Activated T-helper 17 cell treated with anti-CD3 and anti-CD28 coated beads, Interleukin-2, amount 50 U/mL, for 72 hours (primary cell): ENCODE results near the gene ABCB8. TPM values are rescaled to one million over a fixed set of nuclear protein-coding genes. Genes with fewer than 3 reads are reported as not detected.
"Not testable (repeated sequence)": the region's sequence is repeated elsewhere in the genome, so short reads cannot be mapped to it uniquely, and the experiment has no call there.

Source experiments
- ATAC-seq: fragments of 150-1000 bp; cut with Tn5 transposase; replicated peaks from 2 replicates; pipeline ENCODE4 v1.10.0; 2021; ENCODE audit warnings: mild to moderate bottlenecking, moderate library complexity
- H3K27ac Mint-ChIP-seq: one replicate; pipeline ENCODE4 v1.8.0; 2022; ENCODE audit warnings: mixed read lengths
- H3K27me3 Mint-ChIP-seq: one replicate; pipeline ENCODE4 v1.8.0; 2022; ENCODE audit warnings: mixed read lengths
- H3K36me3 Mint-ChIP-seq: one replicate; pipeline ENCODE4 v1.8.0; 2022; ENCODE audit warnings: low read depth, mild to moderate bottlenecking, mixed read lengths
- H3K4me1 Mint-ChIP-seq: one replicate; pipeline ENCODE4 v1.8.0; 2022; ENCODE audit warnings: mixed read lengths
- H3K4me3 Mint-ChIP-seq: one replicate; pipeline ENCODE4 v1.8.0; 2022; ENCODE audit warnings: mild to moderate bottlenecking, mixed read lengths
- H3K9me3 Mint-ChIP-seq: one replicate; pipeline ENCODE4 v1.8.0; 2022; ENCODE audit warnings: mixed read lengths
- total RNA-seq, 2 donors: library from RNA; stranded (reverse); gene quantifications; one replicate each; pipeline ENCODE4 v1.2.3, GENCODE V29; 2022

ABCB8 gene
- total RNA-seq, 2 donors from 2014 or later = 36.4 to 52.0 TPM

- H3K27me3 Mint-ChIP-seq = peaks cover 4% of the 10 kb centered on the region
- H3K9me3 Mint-ChIP-seq = peaks cover 3% of the 10 kb centered on the region
- ATAC-seq = peak; percentile 30
- H3K27ac Mint-ChIP-seq = peak overlapping the region; percentile 96
- peaks cover 60% of the 10 kb centered on the region for H3K4me1 Mint-ChIP-seq
- peaks cover 33% of the 10 kb centered on the region for H3K36me3 Mint-ChIP-seq
- peak overlapping the region; percentile 89 for H3K4me3 Mint-ChIP-seq
Measured at GRCh38 chr7:151014950-151015349, 13.3 kb upstream of the ABCB8 start.

GRCh38 chr7:151015967-151016366 lies 12.3 kb upstream of the ABCB8 start:
- Mint-ChIP-seq H3K36me3 (peaks cover 33% of the 10 kb centered on the region), H3K27me3 (peaks cover 4% of the 10 kb centered on the region), H3K4me3 (peak overlapping the region; percentile 89), H3K4me1 (peaks cover 53% of the 10 kb centered on the region), H3K9me3 (peaks cover 3% of the 10 kb centered on the region), H3K27ac (peak overlapping the region; percentile 96)
- ATAC-seq = no peak

- peak overlapping the region; percentile 86 for H3K4me3 Mint-ChIP-seq
- peaks cover 50% of the 10 kb centered on the region for H3K4me1 Mint-ChIP-seq
Measured at GRCh38 chr7:151016505-151016904, 11.7 kb upstream of the ABCB8 start.

GRCh38 chr7:151016942-151017341 lies 11.3 kb upstream of the ABCB8 start:
- peaks cover 47% of the 10 kb centered on the region for H3K4me1 Mint-ChIP-seq
- ATAC-seq = no peak
- peaks cover 3% of the 10 kb centered on the region for H3K9me3 Mint-ChIP-seq
- H3K4me3 Mint-ChIP-seq = peak overlapping the region; percentile 86
- peak overlapping the region; percentile 85 for H3K27ac Mint-ChIP-seq
- peaks cover 33% of the 10 kb centered on the region for H3K36me3 Mint-ChIP-seq
- peaks cover 4% of the 10 kb centered on the region for H3K27me3 Mint-ChIP-seq

More at GRCh38 chr7:151016505-151016904, 11.7 kb upstream of the ABCB8 start:
- no peak for ATAC-seq
- peaks cover 4% of the 10 kb centered on the region for H3K27me3 Mint-ChIP-seq
- H3K9me3 Mint-ChIP-seq = peaks cover 3% of the 10 kb centered on the region
- H3K36me3 Mint-ChIP-seq = peaks cover 33% of the 10 kb centered on the region
- peak overlapping the region; percentile 28 for H3K27ac Mint-ChIP-seq

- Mint-ChIP-seq H3K27ac (peak overlapping the region; percentile 85), H3K9me3 (peaks cover 2% of the 10 kb centered on the region), H3K36me3 (peaks cover 31% of the 10 kb centered on the region), H3K4me1 (peaks cover 42% of the 10 kb centered on the region), H3K4me3 (peak overlapping the region; percentile 86), H3K27me3 (peaks cover 4% of the 10 kb centered on the region)
- no peak for ATAC-seq
Measured at GRCh38 chr7:151017370-151017952, 10.8 kb upstream of the ABCB8 start.

GRCh38 chr7:151017953-151018420 lies 10.3 kb upstream of the ABCB8 start:
- Mint-ChIP-seq H3K27ac (peak overlapping the region; percentile 85), H3K4me1 (peaks cover 37% of the 10 kb centered on the region), H3K36me3 (peaks cover 28% of the 10 kb centered on the region), H3K4me3 (peak overlapping the region; percentile 86), H3K27me3 (peaks cover 4% of the 10 kb centered on the region), H3K9me3 (no peaks in the 10 kb centered on the region)
- ATAC-seq = peak; percentile 72

GRCh38 chr7:151018421-151019129 lies 9.7 kb upstream of the ABCB8 start:
- Mint-ChIP-seq H3K4me1 (peaks cover 37% of the 10 kb centered on the region), H3K27ac (peak overlapping the region; percentile 85), H3K27me3 (peaks cover 4% of the 10 kb centered on the region), H3K36me3 (peaks cover 28% of the 10 kb centered on the region), H3K4me3 (peak overlapping the region; percentile 86), H3K9me3 (no peaks in the 10 kb centered on the region)
- peak; percentile 34 for ATAC-seq

- peaks cover 26% of the 10 kb centered on the region for H3K36me3 Mint-ChIP-seq
- peak overlapping the region; percentile 86 for H3K4me3 Mint-ChIP-seq
- peaks cover 36% of the 10 kb centered on the region for H3K4me1 Mint-ChIP-seq
- ATAC-seq = no peak
- peaks cover 4% of the 10 kb centered on the region for H3K27me3 Mint-ChIP-seq
- H3K9me3 Mint-ChIP-seq = no peaks in the 10 kb centered on the region
- H3K27ac Mint-ChIP-seq = peak overlapping the region; percentile 84
Measured at GRCh38 chr7:151019130-151019447, 9.2 kb upstream of the ABCB8 start.

GRCh38 chr7:151020231-151020630 lies 8.0 kb upstream of the ABCB8 start:
- H3K4me1 Mint-ChIP-seq = peaks cover 27% of the 10 kb centered on the region
- peaks cover 17% of the 10 kb centered on the region for H3K36me3 Mint-ChIP-seq
- H3K27me3 Mint-ChIP-seq = peaks cover 4% of the 10 kb centered on the region
- H3K27ac Mint-ChIP-seq = no peak overlapping the region
- ATAC-seq = no peak
- H3K4me3 Mint-ChIP-seq = peak overlapping the region; percentile 28
- no peaks in the 10 kb centered on the region for H3K9me3 Mint-ChIP-seq

- Mint-ChIP-seq H3K4me3 (no peak overlapping the region), H3K4me1 (peaks cover 11% of the 10 kb centered on the region), H3K36me3 (peaks cover 8% of the 10 kb centered on the region), H3K27ac (peak overlapping the region; percentile 77), H3K27me3 (peaks cover 4% of the 10 kb centered on the region), H3K9me3 (no peaks in the 10 kb centered on the region)
- ATAC-seq = no peak
Measured at GRCh38 chr7:151023232-151023631, 5.0 kb upstream of the ABCB8 start.

- ATAC-seq = no peak
- H3K36me3 Mint-ChIP-seq = peaks cover 7% of the 10 kb centered on the region
- peaks cover 4% of the 10 kb centered on the region for H3K4me1 Mint-ChIP-seq
- no peak within 1 kb of the TSS for H3K4me3 Mint-ChIP-seq
- H3K9me3 Mint-ChIP-seq = no peaks in the 10 kb centered on the region
- peaks cover under 1% of the 10 kb centered on the region for H3K27me3 Mint-ChIP-seq
- H3K27ac Mint-ChIP-seq = peak within 1 kb of the TSS; percentile 21
Measured at GRCh38 chr7:151024435-151025056, 3.7 kb upstream of the ABCB8 start, which contains the start of gene ATG9B. TSS of gene ATG9B (minus strand) at chr7:151024494. CDS start at chr7:151024423, 71 bp downstream.

- no peak for ATAC-seq
- H3K36me3 Mint-ChIP-seq = peaks cover 6% of the 10 kb centered on the region
- no peak overlapping the region for H3K27ac Mint-ChIP-seq
- no peaks in the 10 kb centered on the region for H3K9me3 Mint-ChIP-seq
- H3K4me1 Mint-ChIP-seq = peaks cover 7% of the 10 kb centered on the region
- peak overlapping the region; percentile 18 for H3K4me3 Mint-ChIP-seq
- no peaks in the 10 kb centered on the region for H3K27me3 Mint-ChIP-seq
Measured at GRCh38 chr7:151025924-151026671, 2.2 kb upstream of the ABCB8 start.

GRCh38 chr7:151026771-151027727 lies 1.2 kb upstream of the ABCB8 start:
- H3K36me3 Mint-ChIP-seq, H3K27me3 Mint-ChIP-seq, ATAC-seq, H3K9me3 Mint-ChIP-seq: not testable (repeated sequence)
- peaks cover 11% of the 10 kb centered on the region for H3K4me1 Mint-ChIP-seq
- peak overlapping the region; percentile 94 for H3K4me3 Mint-ChIP-seq
- peak overlapping the region; percentile 97 for H3K27ac Mint-ChIP-seq
